Fibroblast of skin of scalp (primary cell): ENCODE results near the gene POMP.
"Not testable (repeated sequence)": the region's sequence is repeated elsewhere in the genome, so short reads cannot be mapped to it uniquely, and the experiment has no call there.

Experiments used
- DNase-seq: peaks from one replicate; pipeline ENCODE4 v3.0.0-alpha.2; 2013

Gene POMP

GRCh38 chr13:28637714-28638355 is 21.1 kb upstream of the POMP start:
- no peak for DNase-seq

GRCh38 chr13:28638756-28639155 is 20.2 kb upstream of the POMP start:
- DNase-seq: no peak

GRCh38 chr13:28640861-28641599 is 17.9 kb upstream of the POMP start:
- DNase-seq: no peak

- no peak for DNase-seq
Observed at GRCh38 chr13:28641600-28641926, 17.4 kb upstream of the POMP start.

GRCh38 chr13:28650284-28650683 is 8.6 kb upstream of the POMP start:
- DNase-seq: no peak

- DNase-seq: no peak
Observed at GRCh38 chr13:28651810-28652401, 7.0 kb upstream of the POMP start.

- DNase-seq: no peak
Observed at GRCh38 chr13:28653111-28653510, 5.8 kb upstream of the POMP start.

GRCh38 chr13:28654276-28654675 is 4.7 kb upstream of the POMP start:
- peak; percentile 57 for DNase-seq

- peak; percentile 56 for DNase-seq
Observed at GRCh38 chr13:28655561-28655960, 3.4 kb upstream of the POMP start.

GRCh38 chr13:28657784-28658538 is 969 bp upstream of the POMP start:
- DNase-seq: peak; percentile 40

GRCh38 chr13:28658539-28658795 is 463 bp upstream of the POMP start:
- DNase-seq: no peak

GRCh38 chr13:28659621-28659970 is 666 bp downstream of the POMP start:
- DNase-seq: peak; percentile 36

- DNase-seq: no peak
Observed at GRCh38 chr13:28666897-28667488, 8.1 kb downstream of the POMP start.

GRCh38 chr13:28671126-28671792 is 12.3 kb downstream of the POMP start:
- no peak for DNase-seq

GRCh38 chr13:28678809-28679208 is 19.9 kb downstream of the POMP start:
- peak; percentile 7 for DNase-seq

GRCh38 chr13:28679628-28680027 is 20.7 kb downstream of the POMP start:
- DNase-seq: peak; percentile 26

- no peak for DNase-seq
Observed at GRCh38 chr13:28680541-28680940, 21.6 kb downstream of the POMP start.

- DNase-seq: not testable (repeated sequence)
Observed at GRCh38 chr13:28683169-28683568, 24.2 kb downstream of the POMP start.

GRCh38 chr13:28684257-28684656 is 25.3 kb downstream of the POMP start:
- DNase-seq: no peak

- no peak for DNase-seq
Observed at GRCh38 chr13:28685114-28685513, 26.2 kb downstream of the POMP start.

- DNase-seq: no peak
Observed at GRCh38 chr13:28685892-28686291, 27.0 kb downstream of the POMP start.

GRCh38 chr13:28693605-28694491 is 34.9 kb downstream of the POMP start:
- DNase-seq: peak; percentile 64
